NCI-H524 (cell line): Measurements from ENCODE around the gene TMEM237.

Source experiments
- DNase-seq, 2 experiments: peaks; one replicate each; lab custom pipeline; 2025; lab: John Stamatoyannopoulos, UW

The TMEM237 gene

GRCh38 chr2:201642086-201642578, 1.2 kb downstream of the TMEM237 start:
- DNase-seq = peak in 1 of 2 experiments; percentile 68

DNA sequence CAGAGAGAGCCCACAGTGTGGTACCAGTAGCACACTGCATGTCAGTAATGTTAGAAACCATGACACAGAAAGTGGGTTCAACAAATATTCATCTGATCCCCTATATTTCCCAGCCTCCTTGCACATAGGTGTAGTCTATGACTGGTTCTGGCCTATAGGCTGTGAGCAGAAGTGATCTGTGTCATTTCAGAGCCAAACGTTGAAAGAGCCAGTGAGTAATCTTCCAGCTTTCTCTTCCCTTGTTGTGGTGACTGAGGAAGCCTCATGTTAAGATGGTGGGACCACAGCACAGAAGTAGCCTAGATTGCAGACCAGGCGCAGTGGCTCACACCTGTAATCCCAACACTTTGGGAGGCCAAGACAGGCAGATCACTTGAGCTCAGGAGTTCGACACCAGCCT, 4.1 kb downstream of the TMEM237 start:
- DNase-seq = no peak

- DNase-seq = no peak
Measured at GRCh38 chr2:201638326-201638725, 5.0 kb downstream of the TMEM237 start.

DNA sequence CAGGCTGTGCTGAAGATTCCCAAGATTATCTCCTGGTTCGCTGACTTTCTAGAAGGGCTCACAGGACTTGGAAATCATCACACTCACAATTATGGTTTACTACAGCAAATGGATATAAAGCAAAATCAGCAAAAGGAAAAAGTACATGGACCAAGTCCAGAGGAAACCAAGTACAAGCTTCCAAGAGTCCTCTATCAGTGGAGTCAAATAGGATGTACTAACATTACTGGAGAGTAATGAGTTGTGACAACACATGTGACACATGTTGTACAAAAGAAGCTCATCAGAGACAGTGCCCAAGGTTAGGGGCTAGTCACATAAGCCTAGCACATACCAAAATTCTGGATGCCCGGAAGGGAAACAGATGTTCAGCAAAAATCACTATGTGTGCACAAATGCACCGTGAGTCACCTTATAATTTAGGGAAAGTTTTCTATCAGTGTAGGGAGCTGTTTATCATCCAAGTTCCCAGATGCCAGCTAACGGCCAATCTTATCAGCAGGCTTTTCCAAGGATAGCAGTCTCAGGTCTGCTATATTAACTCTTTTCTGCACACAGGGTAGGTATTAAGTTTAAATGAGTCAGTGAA, 9.5 kb downstream of the TMEM237 start:
- no peak for DNase-seq

GRCh38 chr2:201631041-201631440, 12.3 kb downstream of the TMEM237 start:
- DNase-seq = peak; percentile 58 to 86

DNA sequence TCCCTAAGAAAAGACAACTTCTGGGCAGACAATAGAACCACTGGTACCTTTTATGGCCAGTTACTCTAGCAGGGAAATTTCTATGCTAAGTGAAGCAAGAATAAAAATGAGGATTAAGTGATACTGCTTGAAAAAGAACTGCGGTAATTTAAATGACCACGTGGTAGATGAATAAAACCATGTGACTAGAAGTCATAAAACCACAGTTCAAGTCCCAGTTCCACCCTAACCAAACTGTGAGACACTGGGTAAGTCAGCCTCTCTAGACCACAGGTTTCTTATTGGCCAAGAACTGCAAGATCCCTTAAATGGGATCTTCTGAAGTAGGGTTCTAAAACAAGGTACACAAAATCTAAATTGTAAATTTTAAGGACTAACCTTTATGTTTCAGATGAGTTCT, 12.7 kb downstream of the TMEM237 start:
- no peak for DNase-seq

GRCh38 chr2:201628545-201628944, 14.8 kb downstream of the TMEM237 start:
- no peak for DNase-seq

DNA sequence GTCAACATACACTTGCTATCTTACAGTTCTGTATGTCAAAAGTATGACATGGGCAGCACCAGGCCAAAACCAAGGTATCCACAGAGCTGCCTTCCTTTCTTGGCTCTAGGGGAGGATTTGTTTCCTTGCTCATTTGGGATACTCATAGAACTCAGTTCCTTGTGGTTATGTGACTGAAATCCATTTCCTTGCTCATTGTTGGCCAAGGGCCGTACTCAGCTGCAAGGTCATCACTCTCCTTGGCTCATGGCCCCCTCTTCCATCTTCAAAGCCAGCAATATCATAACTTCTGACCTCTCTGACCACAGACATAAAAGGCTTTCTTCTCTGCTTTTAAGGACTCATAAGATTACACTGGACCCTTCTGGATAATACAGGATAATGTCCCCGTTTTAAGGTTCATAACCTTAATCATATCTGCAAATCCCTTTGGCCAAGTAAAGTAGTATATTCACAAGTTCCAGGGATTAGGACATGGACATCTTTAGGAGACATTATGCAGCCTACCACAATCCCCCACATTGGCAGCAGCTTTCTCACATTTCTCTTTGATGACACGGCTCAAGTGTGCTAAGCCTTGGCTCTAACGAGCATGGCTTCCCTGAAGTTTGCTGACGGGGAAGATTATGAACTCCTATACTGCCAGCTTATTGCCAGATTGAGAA, 20.9 kb downstream of the TMEM237 start:
- no peak for DNase-seq

GRCh38 chr2:201621293-201621999, 21.9 kb downstream of the TMEM237 start:
- no peak for DNase-seq

- DNase-seq = peak; percentile 67 to 80
Measured at GRCh38 chr2:201618744-201619662, 24.3 kb downstream of the TMEM237 start.

DNA sequence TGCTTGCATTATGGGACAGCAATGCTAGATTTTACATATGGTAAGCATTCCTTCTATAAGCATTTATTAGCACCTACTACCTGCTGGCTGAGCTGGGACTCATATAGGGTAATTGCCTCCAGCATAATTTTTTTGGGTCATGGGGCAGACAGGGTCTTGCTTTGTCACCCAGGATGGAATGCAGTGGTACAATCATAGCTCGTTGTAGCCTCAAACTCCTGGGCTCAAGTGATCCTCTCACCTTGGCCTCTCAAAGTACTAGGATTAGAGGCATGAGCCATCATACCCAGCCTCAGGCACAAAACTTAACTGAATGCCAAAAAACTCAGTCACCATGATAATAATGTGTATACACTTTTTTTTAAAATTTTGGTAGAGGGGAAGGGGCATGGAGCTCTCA, 35.3 kb downstream of the TMEM237 start:
- DNase-seq = no peak

DNA sequence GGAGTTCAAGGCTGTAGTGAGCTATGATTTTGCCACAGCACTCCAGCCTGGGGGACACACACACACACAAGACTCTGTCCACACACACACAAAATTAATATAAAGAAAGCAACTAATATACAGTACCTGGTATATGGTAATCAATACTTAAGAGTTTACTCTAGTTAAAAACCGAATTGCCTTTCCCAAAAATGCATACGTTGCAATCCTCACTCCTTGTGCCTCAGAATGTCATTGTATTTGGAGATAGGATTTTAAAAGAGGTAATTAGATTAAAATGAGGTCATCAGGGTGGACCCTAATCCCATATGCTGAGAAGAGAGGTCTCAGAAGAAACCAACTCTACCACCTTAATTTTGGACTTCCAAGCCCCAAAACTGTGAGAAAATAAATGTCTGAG, 35.7 kb downstream of the TMEM237 start:
- no peak for DNase-seq

- DNase-seq = no peak
Measured at GRCh38 chr2:201600906-201601305, 42.4 kb downstream of the TMEM237 start.

GRCh38 chr2:201597397-201597796, 45.9 kb downstream of the TMEM237 start:
- DNase-seq = no peak

GRCh38 chr2:201580486-201580885, 62.8 kb downstream of the TMEM237 start:
- DNase-seq = no peak

DNA sequence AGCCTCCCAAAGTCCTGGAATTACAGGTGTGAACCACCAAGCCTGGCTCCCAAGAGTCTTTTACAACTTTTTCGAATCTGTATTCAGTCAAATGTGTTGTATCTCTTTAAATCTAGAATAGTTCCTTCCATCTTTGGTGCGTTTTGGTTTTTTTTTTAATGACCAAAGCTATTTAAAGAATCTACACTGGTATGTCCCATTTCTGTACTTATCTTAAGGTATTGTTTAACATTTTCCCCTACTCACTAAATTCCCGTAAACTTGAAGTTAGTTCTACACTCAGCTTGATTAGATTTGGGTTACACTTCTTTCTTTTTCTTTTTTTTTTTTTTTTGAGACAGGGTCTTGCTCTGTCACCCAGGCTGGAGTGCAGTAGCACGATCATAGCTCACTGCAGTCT, 63.8 kb downstream of the TMEM237 start:
- DNase-seq = no peak

DNA sequence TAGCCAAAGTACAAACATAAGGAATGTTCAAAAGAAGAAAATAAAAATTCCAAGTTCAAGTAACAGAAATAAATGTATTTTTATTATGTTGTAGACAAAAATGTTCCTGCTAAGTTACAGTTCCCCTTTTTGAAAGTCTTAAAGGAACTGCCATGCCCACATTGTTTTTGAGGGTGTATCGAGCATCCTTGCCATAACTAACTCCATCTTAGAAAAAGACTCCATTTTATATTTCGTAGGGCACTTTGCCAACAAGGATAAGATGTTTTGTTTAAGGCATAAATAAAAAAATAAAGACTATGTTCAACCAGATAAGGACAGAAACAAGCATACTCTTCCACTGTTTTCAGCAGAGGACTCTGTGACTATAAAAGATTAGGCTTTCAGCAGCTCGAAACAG, 67.3 kb downstream of the TMEM237 start:
- no peak for DNase-seq

DNA sequence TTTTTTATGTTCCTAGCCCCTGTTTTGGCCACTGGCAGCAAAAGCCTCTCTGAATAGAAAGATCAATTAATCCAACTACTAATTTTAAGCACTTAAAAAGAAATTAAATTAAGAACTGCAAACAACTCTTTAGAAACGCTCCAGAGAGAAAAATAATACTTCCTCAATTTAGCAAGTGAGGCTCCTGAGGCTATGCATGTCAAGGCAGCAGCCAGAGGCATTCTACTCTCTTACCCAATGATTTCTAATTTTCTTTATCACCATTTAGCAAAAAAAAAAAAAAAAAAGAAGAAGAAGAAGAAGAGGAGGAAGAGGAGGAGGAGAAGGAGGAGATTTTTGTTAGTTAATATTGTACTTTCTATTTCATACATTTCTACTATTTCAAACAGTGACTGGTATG, 68.5 kb downstream of the TMEM237 start:
- no peak for DNase-seq

DNA sequence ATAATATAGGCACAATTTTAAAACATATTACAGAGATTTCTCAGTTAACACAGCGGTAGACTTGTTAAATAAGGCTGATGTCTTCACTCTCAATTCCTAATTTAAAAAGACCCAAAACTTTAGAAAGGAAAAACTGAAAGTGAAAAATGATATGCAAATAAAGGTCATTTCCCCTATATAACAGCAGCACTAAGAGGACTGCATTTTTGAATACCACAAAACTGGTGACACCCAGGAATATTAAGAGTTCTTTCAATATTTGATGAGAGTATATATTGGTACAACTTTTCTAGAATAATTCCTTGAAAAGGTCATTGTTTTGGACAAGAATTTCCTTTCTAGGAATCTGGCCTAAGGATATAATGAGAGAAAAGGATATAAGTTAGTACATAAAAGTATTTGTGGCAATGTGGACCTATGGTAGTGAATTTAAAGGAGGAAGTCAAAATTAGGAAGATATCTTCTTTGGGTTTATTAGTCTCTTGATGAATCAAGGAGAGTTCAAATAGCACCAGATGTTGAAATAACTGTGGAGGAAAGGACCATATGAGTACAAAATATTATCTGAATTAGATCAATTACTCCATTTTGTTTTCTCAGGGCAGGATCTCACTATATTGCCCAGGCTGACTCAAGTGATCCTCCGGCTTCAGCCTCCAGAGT, 70.3 kb downstream of the TMEM237 start:
- DNase-seq = no peak
